ENCODE data around the gene RRP9. TPM values are rescaled to one million over a fixed set of nuclear protein-coding genes. Genes with fewer than 3 reads are reported as not detected.

The RRP9 gene
- total RNA-seq, 1 experiment from 2014 or later = 32.3 TPM

- ChIA-PET POLR2A (ENCODE audit: low non-redundant PET) (interaction anchor here (0.6 kb wide), 1 partner anchor 581 kb away, joined by 3 read pairs; the partner anchor contains the start of gene MANF), CTCF (no interaction called here)
- DNase-seq (ENCODE audit: low spot score) = no peak
- Histone ChIP-seq H3K36me3 (ENCODE audit: insufficient read depth, low read length, poor library complexity, severe bottlenecking) (no peaks in the 10 kb centered on the region), H3K4me3 (ENCODE audit: low read depth, low read length, poor library complexity, severe bottlenecking) (no peak overlapping the region), H3K9me3 (ENCODE audit: low read depth, low read length, poor library complexity, severe bottlenecking) (no peaks in the 10 kb centered on the region), H3K27ac (ENCODE audit: low read depth, low read length, poor library complexity, severe bottlenecking) (no peak overlapping the region), H3K4me1 (ENCODE audit: insufficient read depth, low read length, poor library complexity, severe bottlenecking) (no peaks in the 10 kb centered on the region), H3K27me3 (replicated peaks; ENCODE audit: insufficient read depth, low read depth, low read length, poor library complexity) (no peaks in the 10 kb centered on the region)
- TF ChIP-seq CTCF (conservative IDR thresholded peaks at IDR 0.05; ENCODE audit: low read depth, low read length) (no peak), EZH2 (IDR thresholded peaks at IDR 0.05; ENCODE audit: borderline replicate concordance, low read depth, low read length, poor library complexity, severe bottlenecking) (no peak)
- BruUV-seq (replicated peaks) = no TSS peak
- intact Hi-C loops (cut with micrococcal nuclease; ENCODE audit: unreplicated experiment) = no loop called here
These were observed 24.3 kb upstream of the RRP9 start for GRCh38 chr3:51966016-51966415.

GRCh38 chr3:51964521-51964920, 22.8 kb upstream of the RRP9 start:
- ChIA-PET CTCF (no interaction called here), POLR2A (ENCODE audit: low non-redundant PET) (no interaction called here)
- Histone ChIP-seq H3K27ac (ENCODE audit: low read depth, low read length, poor library complexity, severe bottlenecking) (no peak overlapping the region), H3K27me3 (replicated peaks; ENCODE audit: insufficient read depth, low read depth, low read length, poor library complexity) (no peaks in the 10 kb centered on the region), H3K9me3 (ENCODE audit: low read depth, low read length, poor library complexity, severe bottlenecking) (no peaks in the 10 kb centered on the region), H3K36me3 (ENCODE audit: insufficient read depth, low read length, poor library complexity, severe bottlenecking) (no peaks in the 10 kb centered on the region), H3K4me1 (ENCODE audit: insufficient read depth, low read length, poor library complexity, severe bottlenecking) (no peaks in the 10 kb centered on the region), H3K4me3 (ENCODE audit: low read depth, low read length, poor library complexity, severe bottlenecking) (no peak overlapping the region)
- no peak for DNase-seq (ENCODE audit: low spot score)
- no TSS peak for BruUV-seq (replicated peaks)
- TF ChIP-seq CTCF (conservative IDR thresholded peaks at IDR 0.05; ENCODE audit: low read depth, low read length) = no peak
- no peak for TF ChIP-seq EZH2 (IDR thresholded peaks at IDR 0.05; ENCODE audit: borderline replicate concordance, low read depth, low read length, poor library complexity, severe bottlenecking)
- intact Hi-C loops (cut with micrococcal nuclease; ENCODE audit: unreplicated experiment) = no loop called here

GRCh38 chr3:51963951-51964451, 22.3 kb upstream of the RRP9 start:
- DNase-seq (ENCODE audit: low spot score) = no peak
- CTCF ChIA-PET = no interaction called here
- POLR2A ChIA-PET (ENCODE audit: low non-redundant PET) = no interaction called here
- no peaks in the 10 kb centered on the region for H3K9me3 ChIP-seq (ENCODE audit: low read depth, low read length, poor library complexity, severe bottlenecking)
- no peaks in the 10 kb centered on the region for H3K36me3 ChIP-seq (ENCODE audit: insufficient read depth, low read length, poor library complexity, severe bottlenecking)
- H3K4me3 ChIP-seq (ENCODE audit: low read depth, low read length, poor library complexity, severe bottlenecking) = no peak overlapping the region
- no peak overlapping the region for H3K27ac ChIP-seq (ENCODE audit: low read depth, low read length, poor library complexity, severe bottlenecking)
- H3K27me3 ChIP-seq (replicated peaks; ENCODE audit: insufficient read depth, low read depth, low read length, poor library complexity) = no peaks in the 10 kb centered on the region
- no peak for TF ChIP-seq CTCF (conservative IDR thresholded peaks at IDR 0.05; ENCODE audit: low read depth, low read length)
- no peak for TF ChIP-seq EZH2 (IDR thresholded peaks at IDR 0.05; ENCODE audit: borderline replicate concordance, low read depth, low read length, poor library complexity, severe bottlenecking)
- H3K4me1 ChIP-seq (ENCODE audit: insufficient read depth, low read length, poor library complexity, severe bottlenecking) = no peaks in the 10 kb centered on the region
- no TSS peak for BruUV-seq (replicated peaks)
- intact Hi-C loops (cut with micrococcal nuclease; ENCODE audit: unreplicated experiment) = no loop called here
